Liver (tissue), 9 donors: ENCODE data around the gene TFDP2. TPM values are rescaled to one million over a fixed set of nuclear protein-coding genes. Genes with fewer than 3 reads are reported as not detected.

Source experiments
- DNase-seq: peaks from one replicate; pipeline ENCODE4 v3.0.0-alpha.2; 2017; ENCODE audit warnings: low spot score
- H3K27ac ChIP-seq, 2 donors: one replicate each; pipeline ENCODE4 v1.7.0; 2013; ENCODE audit warnings: inconsistent platforms in 2 of 2, low read length in 2 of 2, control low read depth in 1 of 2, low read depth in 1 of 2, mild to moderate bottlenecking in 1 of 2
- H3K27me3 ChIP-seq, 4 donors: one replicate each; pipeline versions ENCODE4 v1.6.1 to v1.7.0; 2013; ENCODE audit warnings: low read length in 3 of 4, inconsistent platforms in 1 of 4, mild to moderate bottlenecking in 1 of 4, moderate library complexity in 1 of 4; ENCODE audit not compliant: control insufficient read depth in 4 of 4, insufficient read depth in 4 of 4
- H3K36me3 ChIP-seq, 4 donors: one replicate each; pipeline versions ENCODE4 v1.6.1 to v1.7.0; 2013; ENCODE audit warnings: low read length in 3 of 4, mild to moderate bottlenecking in 3 of 4, low read depth in 1 of 4, moderate library complexity in 1 of 4; ENCODE audit not compliant: control insufficient read depth in 4 of 4, insufficient read depth in 3 of 4
- H3K4me1 ChIP-seq, 4 donors: one replicate each; pipeline versions ENCODE4 v1.6.1 to v1.7.0; 2013; ENCODE audit warnings: low read length in 3 of 4, mild to moderate bottlenecking in 3 of 4, moderate library complexity in 1 of 4; ENCODE audit not compliant: control insufficient read depth in 4 of 4, insufficient read depth in 4 of 4
- H3K4me3 ChIP-seq, 3 donors: one replicate each; pipeline versions ENCODE4 v1.6.1 to v1.7.0; 2013; ENCODE audit warnings: low read length in 3 of 3, control low read depth in 1 of 3, low read depth in 1 of 3, mild to moderate bottlenecking in 1 of 3
- H3K9ac ChIP-seq, 2 donors: one replicate each; pipeline ENCODE4 v1.7.0; 2013; ENCODE audit warnings: low read length in 2 of 2, mild to moderate bottlenecking in 2 of 2, moderate library complexity in 2 of 2, control low read depth in 1 of 2, low read depth in 1 of 2
- H3K9me3 ChIP-seq, 4 donors: one replicate each; pipeline versions ENCODE4 v1.6.1 to v1.7.0; 2013; ENCODE audit warnings: low read length in 3 of 4; ENCODE audit not compliant: control insufficient read depth in 4 of 4
- FOXA2 ChIP-seq: IDR thresholded peaks from 2 replicates; pipeline ENCODE4 v1.6.1; 2016; ENCODE audit warnings: antibody characterized with exemption
- GABPA ChIP-seq, 2 donors: IDR thresholded peaks in 1 of 2; conservative IDR thresholded peaks in 1 of 2; 2 replicates each; pipeline ENCODE4 v1.6.1; 2016; ENCODE audit warnings: antibody characterized with exemption in 2 of 2, mild to moderate bottlenecking in 1 of 2, moderate library complexity in 1 of 2
- HNF4A ChIP-seq, 2 donors: conservative IDR thresholded peaks; 2 replicates each; pipeline ENCODE4 v1.6.1; 2016; ENCODE audit warnings: antibody characterized with exemption in 2 of 2, mild to moderate bottlenecking in 2 of 2
- HNF4G ChIP-seq: IDR thresholded peaks from 2 replicates; pipeline ENCODE4 v1.6.1; 2016; ENCODE audit warnings: antibody characterized with exemption
- JUND ChIP-seq, 2 donors: IDR thresholded peaks; 2 replicates each; pipeline ENCODE4 v1.6.1; 2016; ENCODE audit warnings: antibody characterized with exemption in 2 of 2
- RAD21 ChIP-seq, 2 donors: IDR thresholded peaks; 2 replicates each; pipeline ENCODE4 v1.6.1; 2016; ENCODE audit warnings: antibody characterized with exemption in 2 of 2, mild to moderate bottlenecking in 2 of 2
- SP1 ChIP-seq: IDR thresholded peaks from 2 replicates; pipeline ENCODE4 v1.6.1; 2018; ENCODE audit warnings: antibody characterized with exemption, mild to moderate bottlenecking
- TAF1 ChIP-seq: conservative IDR thresholded peaks from 2 replicates; pipeline ENCODE4 v1.6.1; 2016; ENCODE audit warnings: antibody characterized with exemption, mild to moderate bottlenecking
- YY1 ChIP-seq: IDR thresholded peaks from 2 replicates; pipeline ENCODE4 v1.6.1; 2016; ENCODE audit warnings: antibody characterized with exemption, mild to moderate bottlenecking
- WGBS: extraction: QIAGEN DNeasy Blood & Tissue Kit; methylation state at CpG from one replicate; pipeline ENCODE4 v1.1.7; 2013; 5-methylcytosine and 5-hydroxymethylcytosine counted together
- polyA plus RNA-seq, 2 donors: library from polyadenylated mRNA; stranded (reverse) in 1 of 2; unstranded in 1 of 2; fragments of 200-250 nt in 1 of 2; fragments of >200 nt in 1 of 2; fragmentation: Nextera tagmentation in 1 of 2; extraction: Ambion mirVana in 1 of 2; gene quantifications; one replicate each; pipeline versions ENCODE4 v1.2.1 to v1.2.3, GENCODE V29; 2013 to 2015
- total RNA-seq, 2 donors: library from RNA; depleted of rRNA; stranded (reverse); fragments of >200 nt; gene quantifications; one replicate each; pipeline ENCODE4 v1.2.3, GENCODE V29; 2014
- TF ChIP-seq, protein P1 (sequence below): fragments of 150-350 bp; IDR thresholded peaks from 2 replicates; pipeline ENCODE4 v1.5.1; 2017; ENCODE audit warnings: improper control_type of control experiment, low read depth, low read length; ENCODE audit not compliant: missing input control
- TF ChIP-seq, protein P2 (sequence below): IDR thresholded peaks from 2 replicates; pipeline ENCODE4 v1.6.1; 2016; ENCODE audit warnings: antibody characterized with exemption
- TF ChIP-seq, protein P3 (sequence below): IDR thresholded peaks from 2 replicates; pipeline ENCODE4 v1.6.1; 2016; ENCODE audit warnings: antibody characterized with exemption
- TF ChIP-seq, protein P4 (sequence below): IDR thresholded peaks from 2 replicates; pipeline ENCODE4 v1.6.1; 2016; ENCODE audit warnings: antibody characterized with exemption, mild to moderate bottlenecking
- TF ChIP-seq, protein P5 (sequence below): IDR thresholded peaks from 2 replicates; pipeline ENCODE4 v1.6.1; 2016; ENCODE audit warnings: antibody characterized with exemption
- donor health status: healthy.
- donor health status: healthy.
- donor health status: healthy.
- donor health status: healthy.
- donor health status: healthy.

The TFDP2 gene
- total and polyA plus RNA-seq, 4 donors: 8.0 to 52.0 (median 29.7) TPM

DNA sequence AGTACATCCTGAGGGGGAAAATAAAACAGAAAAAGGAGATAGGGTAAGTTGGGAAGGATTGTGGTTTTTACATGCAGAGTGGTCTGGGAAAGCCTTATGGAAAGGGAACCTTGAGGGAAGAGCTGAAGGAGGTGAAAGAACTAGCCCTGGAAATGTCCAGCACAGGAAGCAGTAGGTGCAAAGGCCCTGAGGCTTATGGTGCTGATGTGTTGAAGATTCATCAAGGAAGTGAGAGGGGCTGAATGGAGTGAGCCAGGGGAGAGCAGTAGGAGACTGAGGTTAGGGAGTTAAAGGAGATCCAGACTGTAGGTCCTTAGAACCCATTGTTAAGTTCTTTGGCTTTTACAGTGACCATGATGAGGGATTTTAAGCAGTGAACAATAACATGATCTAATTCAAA lies 239.9 kb downstream of the TFDP2 start:
- Histone ChIP-seq H3K36me3 (peaks cover 0 to 2% (median 0%) of the 10 kb centered on the region in 4 donors), H3K9me3 (no peaks in the 10 kb centered on the region), H3K9ac (no peak overlapping the region), H3K4me3 (no peak overlapping the region), H3K27me3 (no peaks in the 10 kb centered on the region), H3K4me1 (no peaks in the 10 kb centered on the region), H3K27ac (no peak overlapping the region)
- TF ChIP-seq HNF4A (conservative IDR thresholded peaks at IDR 0.05) (no peak), JUND (IDR thresholded peaks at IDR 0.05) (no peak), YY1 (no peak), FOXA2 (no peak), RAD21 (IDR thresholded peaks at IDR 0.05) (no peak), GABPA (IDR thresholded peaks at IDR 0.05 in 1 of 2, conservative IDR thresholded peaks at IDR 0.05 in 1 of 2) (no peak)
- TF ChIP-seq, protein P1, sequence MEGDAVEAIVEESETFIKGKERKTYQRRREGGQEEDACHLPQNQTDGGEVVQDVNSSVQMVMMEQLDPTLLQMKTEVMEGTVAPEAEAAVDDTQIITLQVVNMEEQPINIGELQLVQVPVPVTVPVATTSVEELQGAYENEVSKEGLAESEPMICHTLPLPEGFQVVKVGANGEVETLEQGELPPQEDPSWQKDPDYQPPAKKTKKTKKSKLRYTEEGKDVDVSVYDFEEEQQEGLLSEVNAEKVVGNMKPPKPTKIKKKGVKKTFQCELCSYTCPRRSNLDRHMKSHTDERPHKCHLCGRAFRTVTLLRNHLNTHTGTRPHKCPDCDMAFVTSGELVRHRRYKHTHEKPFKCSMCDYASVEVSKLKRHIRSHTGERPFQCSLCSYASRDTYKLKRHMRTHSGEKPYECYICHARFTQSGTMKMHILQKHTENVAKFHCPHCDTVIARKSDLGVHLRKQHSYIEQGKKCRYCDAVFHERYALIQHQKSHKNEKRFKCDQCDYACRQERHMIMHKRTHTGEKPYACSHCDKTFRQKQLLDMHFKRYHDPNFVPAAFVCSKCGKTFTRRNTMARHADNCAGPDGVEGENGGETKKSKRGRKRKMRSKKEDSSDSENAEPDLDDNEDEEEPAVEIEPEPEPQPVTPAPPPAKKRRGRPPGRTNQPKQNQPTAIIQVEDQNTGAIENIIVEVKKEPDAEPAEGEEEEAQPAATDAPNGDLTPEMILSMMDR: no peak
- TF ChIP-seq, protein P2, sequence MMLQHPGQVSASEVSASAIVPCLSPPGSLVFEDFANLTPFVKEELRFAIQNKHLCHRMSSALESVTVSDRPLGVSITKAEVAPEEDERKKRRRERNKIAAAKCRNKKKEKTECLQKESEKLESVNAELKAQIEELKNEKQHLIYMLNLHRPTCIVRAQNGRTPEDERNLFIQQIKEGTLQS: no peak
- no peak for DNase-seq

DNA sequence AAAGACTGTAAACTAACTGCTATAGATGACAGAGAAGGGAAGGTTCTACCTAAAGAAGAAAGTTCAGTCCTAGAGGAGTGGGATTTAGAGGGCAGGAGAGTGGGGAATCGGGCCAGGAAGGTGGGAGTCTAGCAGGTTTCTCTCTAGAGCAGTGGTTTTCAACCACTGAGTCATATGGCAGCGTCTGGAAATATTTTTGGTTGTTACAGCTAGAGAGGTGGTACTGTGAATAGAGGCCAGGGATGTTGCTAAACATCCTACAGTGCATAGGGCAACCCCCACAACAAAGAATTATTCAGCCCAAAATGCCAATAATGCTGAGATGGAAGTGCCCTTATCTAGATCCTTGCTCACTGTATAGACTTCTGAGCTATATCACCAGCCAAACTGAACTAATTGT lies 244.2 kb downstream of the TFDP2 start:
- no peak overlapping the region for H3K4me3 ChIP-seq
- peaks cover 0 to 5% (median under 1%) of the 10 kb centered on the region in 4 donors for H3K9me3 ChIP-seq
- no peak for TF ChIP-seq TAF1
- TF ChIP-seq SP1: no peak
- TF ChIP-seq RAD21 (IDR thresholded peaks at IDR 0.05): no peak
- no peak for TF ChIP-seq HNF4G
- TF ChIP-seq, protein P3, sequence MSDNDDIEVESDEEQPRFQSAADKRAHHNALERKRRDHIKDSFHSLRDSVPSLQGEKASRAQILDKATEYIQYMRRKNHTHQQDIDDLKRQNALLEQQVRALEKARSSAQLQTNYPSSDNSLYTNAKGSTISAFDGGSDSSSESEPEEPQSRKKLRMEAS: no peak
- TF ChIP-seq, protein P4, sequence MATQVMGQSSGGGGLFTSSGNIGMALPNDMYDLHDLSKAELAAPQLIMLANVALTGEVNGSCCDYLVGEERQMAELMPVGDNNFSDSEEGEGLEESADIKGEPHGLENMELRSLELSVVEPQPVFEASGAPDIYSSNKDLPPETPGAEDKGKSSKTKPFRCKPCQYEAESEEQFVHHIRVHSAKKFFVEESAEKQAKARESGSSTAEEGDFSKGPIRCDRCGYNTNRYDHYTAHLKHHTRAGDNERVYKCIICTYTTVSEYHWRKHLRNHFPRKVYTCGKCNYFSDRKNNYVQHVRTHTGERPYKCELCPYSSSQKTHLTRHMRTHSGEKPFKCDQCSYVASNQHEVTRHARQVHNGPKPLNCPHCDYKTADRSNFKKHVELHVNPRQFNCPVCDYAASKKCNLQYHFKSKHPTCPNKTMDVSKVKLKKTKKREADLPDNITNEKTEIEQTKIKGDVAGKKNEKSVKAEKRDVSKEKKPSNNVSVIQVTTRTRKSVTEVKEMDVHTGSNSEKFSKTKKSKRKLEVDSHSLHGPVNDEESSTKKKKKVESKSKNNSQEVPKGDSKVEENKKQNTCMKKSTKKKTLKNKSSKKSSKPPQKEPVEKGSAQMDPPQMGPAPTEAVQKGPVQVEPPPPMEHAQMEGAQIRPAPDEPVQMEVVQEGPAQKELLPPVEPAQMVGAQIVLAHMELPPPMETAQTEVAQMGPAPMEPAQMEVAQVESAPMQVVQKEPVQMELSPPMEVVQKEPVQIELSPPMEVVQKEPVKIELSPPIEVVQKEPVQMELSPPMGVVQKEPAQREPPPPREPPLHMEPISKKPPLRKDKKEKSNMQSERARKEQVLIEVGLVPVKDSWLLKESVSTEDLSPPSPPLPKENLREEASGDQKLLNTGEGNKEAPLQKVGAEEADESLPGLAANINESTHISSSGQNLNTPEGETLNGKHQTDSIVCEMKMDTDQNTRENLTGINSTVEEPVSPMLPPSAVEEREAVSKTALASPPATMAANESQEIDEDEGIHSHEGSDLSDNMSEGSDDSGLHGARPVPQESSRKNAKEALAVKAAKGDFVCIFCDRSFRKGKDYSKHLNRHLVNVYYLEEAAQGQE: no peak
- TF ChIP-seq, protein P2: no peak
- TF ChIP-seq, protein P5, sequence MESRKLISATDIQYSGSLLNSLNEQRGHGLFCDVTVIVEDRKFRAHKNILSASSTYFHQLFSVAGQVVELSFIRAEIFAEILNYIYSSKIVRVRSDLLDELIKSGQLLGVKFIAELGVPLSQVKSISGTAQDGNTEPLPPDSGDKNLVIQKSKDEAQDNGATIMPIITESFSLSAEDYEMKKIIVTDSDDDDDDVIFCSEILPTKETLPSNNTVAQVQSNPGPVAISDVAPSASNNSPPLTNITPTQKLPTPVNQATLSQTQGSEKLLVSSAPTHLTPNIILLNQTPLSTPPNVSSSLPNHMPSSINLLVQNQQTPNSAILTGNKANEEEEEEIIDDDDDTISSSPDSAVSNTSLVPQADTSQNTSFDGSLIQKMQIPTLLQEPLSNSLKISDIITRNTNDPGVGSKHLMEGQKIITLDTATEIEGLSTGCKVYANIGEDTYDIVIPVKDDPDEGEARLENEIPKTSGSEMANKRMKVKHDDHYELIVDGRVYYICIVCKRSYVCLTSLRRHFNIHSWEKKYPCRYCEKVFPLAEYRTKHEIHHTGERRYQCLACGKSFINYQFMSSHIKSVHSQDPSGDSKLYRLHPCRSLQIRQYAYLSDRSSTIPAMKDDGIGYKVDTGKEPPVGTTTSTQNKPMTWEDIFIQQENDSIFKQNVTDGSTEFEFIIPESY: no peak
- TF ChIP-seq FOXA2: no peak
- TF ChIP-seq, protein P1: no peak
- DNase-seq: no peak
- no peak overlapping the region for H3K27ac ChIP-seq
- 88% methylated on average over 2 of the region's 2 CpGs for WGBS
- no peaks in the 10 kb centered on the region for H3K4me1 ChIP-seq
- H3K9ac ChIP-seq: no peak overlapping the region
- H3K36me3 ChIP-seq: no peaks in the 10 kb centered on the region
- H3K27me3 ChIP-seq: no peaks in the 10 kb centered on the region
